SK-N-SH treated with all-trans-retinoic acid at 6 μM for 48 hours (cell line): ENCODE results near the gene STRADB.

Experiments
- ATAC-seq: fragments of 200-7000 bp; cut with Tn5 transposase; 3 replicates; pipeline ENCODE4 v1.9.1; 2020; ENCODE audit warnings: mild to moderate bottlenecking, moderate library complexity
- ARNTL ChIP-seq: fragments of 450-650 bp; formaldehyde crosslinking; IDR thresholded peaks from 2 replicates; pipeline ENCODE4 v1.5.0; 2020; ENCODE audit warnings: low read depth, mild to moderate bottlenecking, moderate library complexity, borderline replicate concordance
- BACH2 ChIP-seq: fragments of 250-450 bp; sonication (Bioruptor Pico); IDR thresholded peaks from 2 replicates; pipeline ENCODE4 v1.9.0; 2021; ENCODE audit warnings: mild to moderate bottlenecking, borderline replicate concordance
- CREB5 ChIP-seq: fragments of 250-450 bp; sonication (Bioruptor Pico); IDR thresholded peaks from 2 replicates; pipeline ENCODE4 v1.5.1; 2020; ENCODE audit warnings: low read depth, mild to moderate bottlenecking, moderate library complexity
- CSDC2 ChIP-seq: fragments of 250-450 bp; sonication (Bioruptor Pico); IDR thresholded peaks from 2 replicates; pipeline ENCODE4 v1.5.0; 2020; ENCODE audit warnings: mild to moderate bottlenecking, moderate library complexity
- ESRRG ChIP-seq: fragments of 250-450 bp; sonication (Bioruptor Pico); IDR thresholded peaks from 2 replicates; pipeline ENCODE4 v1.6.1; 2021; ENCODE audit warnings: mild to moderate bottlenecking
- GLIS3 ChIP-seq: fragments of 250-450 bp; sonication (Bioruptor Pico); IDR thresholded peaks from 2 replicates; pipeline ENCODE4 v1.5.0; 2020; ENCODE audit warnings: mild to moderate bottlenecking, moderate library complexity
- ISL1 ChIP-seq: fragments of 250-450 bp; sonication (Bioruptor Pico); IDR thresholded peaks from 2 replicates; pipeline ENCODE4 v2.1.2; 2022; ENCODE audit warnings: mild to moderate bottlenecking, moderate library complexity
- OSR1 ChIP-seq: fragments of 250-450 bp; sonication (Bioruptor Pico); IDR thresholded peaks from 2 replicates; pipeline ENCODE4 v1.8.0; 2022; ENCODE audit warnings: moderate library complexity, mild to moderate bottlenecking, inconsistent platforms
- PATZ1 ChIP-seq: fragments of 250-450 bp; sonication (Bioruptor Pico); IDR thresholded peaks from 2 replicates; pipeline ENCODE4 v1.8.0; 2020; ENCODE audit warnings: mild to moderate bottlenecking, moderate library complexity, borderline replicate concordance
- PPARA ChIP-seq: fragments of 250-450 bp; sonication (Bioruptor Pico); IDR thresholded peaks from 2 replicates; pipeline ENCODE4 v1.5.0; 2020; ENCODE audit warnings: mild to moderate bottlenecking, borderline replicate concordance
- RARB ChIP-seq: fragments of 250-450 bp; sonication (Bioruptor Pico); IDR thresholded peaks from 2 replicates; pipeline ENCODE4 v1.8.0; 2021; ENCODE audit warnings: mild to moderate bottlenecking, moderate library complexity
- SNAI2 ChIP-seq: fragments of 250-450 bp; sonication (Bioruptor Pico); IDR thresholded peaks from 2 replicates; pipeline ENCODE4 v1.5.0; 2020; ENCODE audit warnings: mild to moderate bottlenecking, moderate library complexity
- TOX ChIP-seq: fragments of 250-450 bp; sonication (Bioruptor Pico); IDR thresholded peaks from 2 replicates; pipeline ENCODE4 v1.8.0; 2021; ENCODE audit warnings: mild to moderate bottlenecking, moderate library complexity, borderline replicate concordance
- ZC3H10 ChIP-seq: fragments of 250-450 bp; sonication (Bioruptor Pico); IDR thresholded peaks from 2 replicates; pipeline ENCODE4 v1.5.1; 2021; ENCODE audit warnings: mild to moderate bottlenecking, moderate library complexity
- ZFP3 ChIP-seq: fragments of 250-450 bp; sonication (Bioruptor Pico); IDR thresholded peaks from 2 replicates; pipeline ENCODE4 v1.5.0; 2020; ENCODE audit warnings: mild to moderate bottlenecking, moderate library complexity
- ZFP30 ChIP-seq: fragments of 450-650 bp; formaldehyde crosslinking; IDR thresholded peaks from 2 replicates; pipeline ENCODE4 v1.5.0; 2022; ENCODE audit warnings: mild to moderate bottlenecking, moderate library complexity
- ZNF565 ChIP-seq: fragments of 450-650 bp; formaldehyde crosslinking; conservative IDR thresholded peaks from 2 replicates; pipeline ENCODE4 v1.5.0; 2020; ENCODE audit warnings: low read depth, mild to moderate bottlenecking, moderate library complexity
- ZNF70 ChIP-seq: fragments of 450-650 bp; formaldehyde crosslinking; IDR thresholded peaks from 2 replicates; pipeline ENCODE4 v1.5.0; 2020; ENCODE audit warnings: mild to moderate bottlenecking, moderate library complexity
- ZNF8 ChIP-seq: fragments of 450-650 bp; formaldehyde crosslinking; IDR thresholded peaks from 2 replicates; pipeline ENCODE4 v1.5.0; 2020; ENCODE audit warnings: mild to moderate bottlenecking, moderate library complexity
- TF ChIP-seq, protein P1 (sequence below): fragments of 250-450 bp; sonication (Bioruptor Pico); IDR thresholded peaks from 2 replicates; pipeline ENCODE4 v1.5.1; 2021; ENCODE audit warnings: mild to moderate bottlenecking, moderate library complexity
- TF ChIP-seq, protein P2 (sequence below): fragments of 250-450 bp; sonication (Bioruptor Pico); IDR thresholded peaks from 2 replicates; pipeline ENCODE4 v1.5.0; 2020; ENCODE audit warnings: mild to moderate bottlenecking, moderate library complexity

Gene STRADB

GRCh38 chr2:201507725-201508124 lies 56.2 kb downstream of the STRADB start (continued):
- TF ChIP-seq PATZ1 (CRISPR knock-in tag) = no peak
- no peak for TF ChIP-seq OSR1 (CRISPR knock-in tag)
- no peak for TF ChIP-seq RARB (CRISPR knock-in tag)
- TF ChIP-seq ZNF565 (CRISPR knock-in tag) = no peak

GRCh38 chr2:201513271-201513670 lies 61.7 kb downstream of the STRADB start:
- no peak for TF ChIP-seq RARB (CRISPR knock-in tag)
- no peak for TF ChIP-seq GLIS3 (CRISPR knock-in tag)
- TF ChIP-seq PPARA (CRISPR knock-in tag) = no peak
- TF ChIP-seq ZFP3 (CRISPR knock-in tag) = no peak
- no peak for TF ChIP-seq SNAI2
- TF ChIP-seq ZC3H10 (CRISPR knock-in tag) = no peak
- TF ChIP-seq PATZ1 (CRISPR knock-in tag) = no peak
- no peak for TF ChIP-seq BACH2
- no peak for TF ChIP-seq ARNTL (CRISPR knock-in tag)
- TF ChIP-seq, protein P1, sequence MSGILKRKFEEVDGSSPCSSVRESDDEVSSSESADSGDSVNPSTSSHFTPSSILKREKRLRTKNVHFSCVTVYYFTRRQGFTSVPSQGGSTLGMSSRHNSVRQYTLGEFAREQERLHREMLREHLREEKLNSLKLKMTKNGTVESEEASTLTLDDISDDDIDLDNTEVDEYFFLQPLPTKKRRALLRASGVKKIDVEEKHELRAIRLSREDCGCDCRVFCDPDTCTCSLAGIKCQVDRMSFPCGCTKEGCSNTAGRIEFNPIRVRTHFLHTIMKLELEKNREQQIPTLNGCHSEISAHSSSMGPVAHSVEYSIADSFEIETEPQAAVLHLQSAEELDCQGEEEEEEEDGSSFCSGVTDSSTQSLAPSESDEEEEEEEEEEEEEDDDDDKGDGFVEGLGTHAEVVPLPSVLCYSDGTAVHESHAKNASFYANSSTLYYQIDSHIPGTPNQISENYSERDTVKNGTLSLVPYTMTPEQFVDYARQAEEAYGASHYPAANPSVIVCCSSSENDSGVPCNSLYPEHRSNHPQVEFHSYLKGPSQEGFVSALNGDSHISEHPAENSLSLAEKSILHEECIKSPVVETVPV (CRISPR knock-in tag) = no peak
- no peak for TF ChIP-seq ZNF565 (CRISPR knock-in tag)
- TF ChIP-seq ISL1 (CRISPR knock-in tag) = no peak
- no peak for TF ChIP-seq CREB5 (CRISPR knock-in tag)
- TF ChIP-seq ZNF70 (CRISPR knock-in tag) = no peak
- TF ChIP-seq ESRRG (CRISPR knock-in tag) = no peak
- no peak for TF ChIP-seq TOX (CRISPR knock-in tag)
- no peak for TF ChIP-seq CSDC2 (CRISPR knock-in tag)
- TF ChIP-seq ZFP30 (CRISPR knock-in tag) = no peak
- TF ChIP-seq, protein P2, sequence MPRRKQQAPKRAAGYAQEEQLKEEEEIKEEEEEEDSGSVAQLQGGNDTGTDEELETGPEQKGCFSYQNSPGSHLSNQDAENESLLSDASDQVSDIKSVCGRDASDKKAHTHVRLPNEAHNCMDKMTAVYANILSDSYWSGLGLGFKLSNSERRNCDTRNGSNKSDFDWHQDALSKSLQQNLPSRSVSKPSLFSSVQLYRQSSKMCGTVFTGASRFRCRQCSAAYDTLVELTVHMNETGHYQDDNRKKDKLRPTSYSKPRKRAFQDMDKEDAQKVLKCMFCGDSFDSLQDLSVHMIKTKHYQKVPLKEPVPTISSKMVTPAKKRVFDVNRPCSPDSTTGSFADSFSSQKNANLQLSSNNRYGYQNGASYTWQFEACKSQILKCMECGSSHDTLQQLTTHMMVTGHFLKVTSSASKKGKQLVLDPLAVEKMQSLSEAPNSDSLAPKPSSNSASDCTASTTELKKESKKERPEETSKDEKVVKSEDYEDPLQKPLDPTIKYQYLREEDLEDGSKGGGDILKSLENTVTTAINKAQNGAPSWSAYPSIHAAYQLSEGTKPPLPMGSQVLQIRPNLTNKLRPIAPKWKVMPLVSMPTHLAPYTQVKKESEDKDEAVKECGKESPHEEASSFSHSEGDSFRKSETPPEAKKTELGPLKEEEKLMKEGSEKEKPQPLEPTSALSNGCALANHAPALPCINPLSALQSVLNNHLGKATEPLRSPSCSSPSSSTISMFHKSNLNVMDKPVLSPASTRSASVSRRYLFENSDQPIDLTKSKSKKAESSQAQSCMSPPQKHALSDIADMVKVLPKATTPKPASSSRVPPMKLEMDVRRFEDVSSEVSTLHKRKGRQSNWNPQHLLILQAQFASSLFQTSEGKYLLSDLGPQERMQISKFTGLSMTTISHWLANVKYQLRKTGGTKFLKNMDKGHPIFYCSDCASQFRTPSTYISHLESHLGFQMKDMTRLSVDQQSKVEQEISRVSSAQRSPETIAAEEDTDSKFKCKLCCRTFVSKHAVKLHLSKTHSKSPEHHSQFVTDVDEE (CRISPR knock-in tag) = no peak
- no peak for TF ChIP-seq OSR1 (CRISPR knock-in tag)
- ATAC-seq = no peak

- ATAC-seq = no peak
- TF ChIP-seq ZNF70 (CRISPR knock-in tag) (no peak), ARNTL (CRISPR knock-in tag) (no peak), ISL1 (CRISPR knock-in tag) (no peak), ZFP30 (CRISPR knock-in tag) (no peak), ZFP3 (CRISPR knock-in tag) (no peak), PPARA (CRISPR knock-in tag) (no peak), GLIS3 (CRISPR knock-in tag) (no peak), CREB5 (CRISPR knock-in tag) (no peak), ESRRG (CRISPR knock-in tag) (no peak), SNAI2 (no peak), CSDC2 (CRISPR knock-in tag) (no peak), PATZ1 (CRISPR knock-in tag) (no peak), ZNF8 (CRISPR knock-in tag) (no peak), TOX (CRISPR knock-in tag) (no peak), RARB (CRISPR knock-in tag) (no peak), OSR1 (CRISPR knock-in tag) (no peak), ZNF565 (CRISPR knock-in tag) (no peak)
Measured at GRCh38 chr2:201515573-201516246, 64.2 kb downstream of the STRADB start.
